ENCODE results near the gene PRICKLE2. TPM values are rescaled to one million over a fixed set of nuclear protein-coding genes. Genes with fewer than 3 reads are reported as not detected.

PRICKLE2 gene
- total and polyA plus RNA-seq, 2 donors (not counting 3 experiments of a cell fraction or from before 2014, with no cell fraction given): 3.0 to 7.1 TPM

DNA sequence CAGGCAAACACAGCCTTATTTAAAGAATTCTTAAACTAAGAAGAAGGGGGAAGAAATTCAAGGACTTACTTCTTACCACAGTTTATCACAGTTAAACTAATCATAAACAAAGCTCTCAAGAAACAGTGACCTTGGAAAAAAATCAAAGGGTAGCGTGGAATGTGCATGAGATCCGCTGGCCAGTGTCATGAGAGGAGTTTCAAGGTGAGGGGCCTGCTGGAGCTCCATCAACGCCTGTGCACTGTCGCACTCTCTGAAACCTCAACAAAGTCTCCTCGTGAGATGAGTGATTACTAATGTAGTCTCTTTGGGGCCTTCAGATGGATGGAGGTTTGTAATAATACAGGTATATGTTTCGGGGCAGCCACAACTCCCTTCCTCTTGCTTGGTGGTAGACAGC is 28.4 kb upstream of the PRICKLE2 start:
- no peaks in the 10 kb centered on the region for H3K9me1 ChIP-seq (replicated peaks; ENCODE audit: control insufficient read depth, extremely low read depth, insufficient read depth, low read length)
- TF ChIP-seq EZH2 (IDR thresholded peaks at IDR 0.05; ENCODE audit: borderline replicate concordance, low read depth, low read length, severe bottlenecking) (no peak), POLR2A (IDR thresholded peaks at IDR 0.05; ENCODE audit: low read depth, low read length) (no peak), MYC (IDR thresholded peaks at IDR 0.05; ENCODE audit: low read depth, low read length) (no peak), GATA2 (IDR thresholded peaks at IDR 0.05; ENCODE audit: insufficient read depth, insufficient read length, low read depth, low read length) (no peak), JUN (IDR thresholded peaks at IDR 0.05; ENCODE audit: borderline replicate concordance, insufficient read depth, insufficient read length, low read depth) (no peak), POLR2AphosphoS5 (IDR thresholded peaks at IDR 0.05; ENCODE audit: insufficient read depth, low read depth, low read length) (no peak), FOS (IDR thresholded peaks at IDR 0.05; ENCODE audit: borderline replicate concordance, insufficient read depth, low read length) (no peak)
- TF ChIP-seq, protein P1, sequence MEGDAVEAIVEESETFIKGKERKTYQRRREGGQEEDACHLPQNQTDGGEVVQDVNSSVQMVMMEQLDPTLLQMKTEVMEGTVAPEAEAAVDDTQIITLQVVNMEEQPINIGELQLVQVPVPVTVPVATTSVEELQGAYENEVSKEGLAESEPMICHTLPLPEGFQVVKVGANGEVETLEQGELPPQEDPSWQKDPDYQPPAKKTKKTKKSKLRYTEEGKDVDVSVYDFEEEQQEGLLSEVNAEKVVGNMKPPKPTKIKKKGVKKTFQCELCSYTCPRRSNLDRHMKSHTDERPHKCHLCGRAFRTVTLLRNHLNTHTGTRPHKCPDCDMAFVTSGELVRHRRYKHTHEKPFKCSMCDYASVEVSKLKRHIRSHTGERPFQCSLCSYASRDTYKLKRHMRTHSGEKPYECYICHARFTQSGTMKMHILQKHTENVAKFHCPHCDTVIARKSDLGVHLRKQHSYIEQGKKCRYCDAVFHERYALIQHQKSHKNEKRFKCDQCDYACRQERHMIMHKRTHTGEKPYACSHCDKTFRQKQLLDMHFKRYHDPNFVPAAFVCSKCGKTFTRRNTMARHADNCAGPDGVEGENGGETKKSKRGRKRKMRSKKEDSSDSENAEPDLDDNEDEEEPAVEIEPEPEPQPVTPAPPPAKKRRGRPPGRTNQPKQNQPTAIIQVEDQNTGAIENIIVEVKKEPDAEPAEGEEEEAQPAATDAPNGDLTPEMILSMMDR (IDR thresholded peaks at IDR 0.05; ENCODE audit: extremely low read depth in 1 of 2, insufficient read depth in 1 of 2, low read depth in 1 of 2, low read length in 2 of 2): no peak
- TF ChIP-seq, protein P2, sequence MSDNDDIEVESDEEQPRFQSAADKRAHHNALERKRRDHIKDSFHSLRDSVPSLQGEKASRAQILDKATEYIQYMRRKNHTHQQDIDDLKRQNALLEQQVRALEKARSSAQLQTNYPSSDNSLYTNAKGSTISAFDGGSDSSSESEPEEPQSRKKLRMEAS (IDR thresholded peaks at IDR 0.05; ENCODE audit: insufficient read depth, insufficient read length): no peak
- H3K79me2 ChIP-seq (ENCODE audit: control insufficient read depth, insufficient read depth, low read length): no peaks in the 10 kb centered on the region
- no peak overlapping the region for H3K4me3 ChIP-seq (replicated peaks in 1 of 3; ENCODE audit: insufficient read depth in 1 of 3, low read depth in 1 of 3, low read length in 3 of 3)
- no peaks in the 10 kb centered on the region for H4K20me1 ChIP-seq (replicated peaks; ENCODE audit: control insufficient read depth, extremely low read depth, insufficient read depth, low read length)
- H2AFZ ChIP-seq (ENCODE audit: low read depth, low read length): no peak overlapping the region
- intact Hi-C loops (cut with micrococcal nuclease) (no loop called here), dilution Hi-C loops (cut with MboI; ENCODE audit: extremely low pct_ligation_motif_present, low sequenced_read_pairs) (no loop called here)
- no peak for DNase-seq (ENCODE audit: low read depth, low spot score)
- H3K9ac ChIP-seq (replicated peaks; ENCODE audit: extremely low read depth, insufficient read depth, low read length): no peak overlapping the region
- no peaks in the 10 kb centered on the region for H3K9me3 ChIP-seq (replicated peaks; ENCODE audit: control insufficient read depth, insufficient read depth, low read length)
- H3K4me2 ChIP-seq (ENCODE audit: insufficient read depth, low read length): no peak overlapping the region
- no peaks in the 10 kb centered on the region for H3K4me1 ChIP-seq (ENCODE audit: control insufficient read depth, extremely low read depth, insufficient read depth, low read length)
- peaks cover 0 to 4% of the 10 kb centered on the region in 2 experiments for H3K27me3 ChIP-seq (ENCODE audit: control insufficient read depth in 2 of 2, insufficient read depth in 2 of 2, low read length in 2 of 2)
- no peak overlapping the region for H3K27ac ChIP-seq (ENCODE audit: insufficient read depth, low read depth, low read length)
- no TSS peak for BruUV-seq (replicated peaks)
- ChIA-PET CTCF (interaction anchor here (1.3 to 1.4 kb wide), 2 partner anchors 8 to 29 kb away, joined by 4 read pairs; partner anchors contain the start of gene PRICKLE2), POLR2A (no interaction called here)
- H3K36me3 ChIP-seq (ENCODE audit: control insufficient read depth in 2 of 2, extremely low read depth in 1 of 2, insufficient read depth in 2 of 2, low read length in 2 of 2): no peaks in the 10 kb centered on the region
- FAIRE-seq: no peak
